Measurements from ENCODE around the gene MMRN2. TPM values are rescaled to one million over a fixed set of nuclear protein-coding genes. Genes with fewer than 3 reads are reported as not detected.
"Not testable (repeated sequence)": the region's sequence is repeated elsewhere in the genome, so short reads cannot be mapped to it uniquely, and the experiment has no call there.

Gene MMRN2
- total RNA-seq, 3 donors from 2014 or later: 23.0 to 60.3 (median 32.6) TPM

DNA sequence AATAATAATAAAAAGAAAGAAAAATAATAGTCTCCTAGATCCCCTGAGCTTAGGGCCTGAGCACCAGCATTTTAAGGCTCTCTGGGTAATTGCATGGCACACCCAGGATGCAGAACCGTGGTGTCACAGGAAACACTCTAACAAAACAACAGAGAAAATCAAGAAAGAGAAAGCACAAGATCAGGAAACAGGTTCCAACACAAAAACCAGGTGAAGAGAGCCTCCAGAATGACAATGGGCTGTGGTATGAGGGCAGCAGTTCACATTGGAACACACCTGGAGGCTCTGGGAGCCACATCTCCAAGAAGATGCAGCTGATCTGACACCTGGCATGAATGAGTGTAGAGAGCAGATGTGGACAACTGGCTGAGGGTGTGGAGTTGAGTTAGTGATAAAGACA lies 7.1 kb downstream of the MMRN2 start:
- Histone ChIP-seq H3K4me3 (no peak overlapping the region), H3K27ac (no peak overlapping the region), H3K27me3 (no peaks in the 10 kb centered on the region), H3K9me3 (peaks cover 0 to 4% of the 10 kb centered on the region in 2 donors), H3K4me1 (peaks cover 0 to 13% of the 10 kb centered on the region in 2 donors), H3K36me3 (no peaks in the 10 kb centered on the region)
- no peak for TF ChIP-seq POLR2A (IDR thresholded peaks at IDR 0.05)
- no peak for TF ChIP-seq POLR2AphosphoS5 (IDR thresholded peaks at IDR 0.05)
- TF ChIP-seq, protein P1, sequence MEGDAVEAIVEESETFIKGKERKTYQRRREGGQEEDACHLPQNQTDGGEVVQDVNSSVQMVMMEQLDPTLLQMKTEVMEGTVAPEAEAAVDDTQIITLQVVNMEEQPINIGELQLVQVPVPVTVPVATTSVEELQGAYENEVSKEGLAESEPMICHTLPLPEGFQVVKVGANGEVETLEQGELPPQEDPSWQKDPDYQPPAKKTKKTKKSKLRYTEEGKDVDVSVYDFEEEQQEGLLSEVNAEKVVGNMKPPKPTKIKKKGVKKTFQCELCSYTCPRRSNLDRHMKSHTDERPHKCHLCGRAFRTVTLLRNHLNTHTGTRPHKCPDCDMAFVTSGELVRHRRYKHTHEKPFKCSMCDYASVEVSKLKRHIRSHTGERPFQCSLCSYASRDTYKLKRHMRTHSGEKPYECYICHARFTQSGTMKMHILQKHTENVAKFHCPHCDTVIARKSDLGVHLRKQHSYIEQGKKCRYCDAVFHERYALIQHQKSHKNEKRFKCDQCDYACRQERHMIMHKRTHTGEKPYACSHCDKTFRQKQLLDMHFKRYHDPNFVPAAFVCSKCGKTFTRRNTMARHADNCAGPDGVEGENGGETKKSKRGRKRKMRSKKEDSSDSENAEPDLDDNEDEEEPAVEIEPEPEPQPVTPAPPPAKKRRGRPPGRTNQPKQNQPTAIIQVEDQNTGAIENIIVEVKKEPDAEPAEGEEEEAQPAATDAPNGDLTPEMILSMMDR (IDR thresholded peaks at IDR 0.05): no peak
- DNase-seq (ENCODE audit: low spot score in 2 of 2): no peak
- intact Hi-C loops (cut with DNase I; ENCODE audit: low total_unique reads): no loop called here

DNA sequence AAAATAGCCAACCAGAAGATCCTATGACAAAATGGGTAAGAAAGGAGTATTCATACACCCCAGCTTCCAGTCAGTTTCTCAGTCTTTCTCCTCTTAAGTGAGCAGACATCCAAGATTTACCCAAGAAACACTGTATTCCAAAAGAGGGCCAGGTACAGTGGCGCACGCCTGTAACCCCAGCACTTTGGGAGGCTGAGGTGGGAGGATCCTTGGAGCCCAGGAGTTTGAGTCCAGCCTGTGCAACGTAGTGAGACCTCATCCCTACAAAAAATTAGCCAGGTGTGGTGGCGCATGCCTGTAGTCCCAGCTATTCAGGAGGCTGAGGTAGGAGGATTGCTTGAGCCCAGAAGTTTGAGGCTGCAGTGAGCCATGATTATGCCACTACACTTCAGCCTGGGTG lies 9.6 kb downstream of the MMRN2 start:
- H3K4me1 ChIP-seq; H3K4me3 ChIP-seq; DNase-seq (ENCODE audit: low spot score in 2 of 2); H3K27me3 ChIP-seq; H3K27ac ChIP-seq; intact Hi-C loops (cut with DNase I; ENCODE audit: low total_unique reads); H3K9me3 ChIP-seq; H3K36me3 ChIP-seq: not testable (repeated sequence)

DNA sequence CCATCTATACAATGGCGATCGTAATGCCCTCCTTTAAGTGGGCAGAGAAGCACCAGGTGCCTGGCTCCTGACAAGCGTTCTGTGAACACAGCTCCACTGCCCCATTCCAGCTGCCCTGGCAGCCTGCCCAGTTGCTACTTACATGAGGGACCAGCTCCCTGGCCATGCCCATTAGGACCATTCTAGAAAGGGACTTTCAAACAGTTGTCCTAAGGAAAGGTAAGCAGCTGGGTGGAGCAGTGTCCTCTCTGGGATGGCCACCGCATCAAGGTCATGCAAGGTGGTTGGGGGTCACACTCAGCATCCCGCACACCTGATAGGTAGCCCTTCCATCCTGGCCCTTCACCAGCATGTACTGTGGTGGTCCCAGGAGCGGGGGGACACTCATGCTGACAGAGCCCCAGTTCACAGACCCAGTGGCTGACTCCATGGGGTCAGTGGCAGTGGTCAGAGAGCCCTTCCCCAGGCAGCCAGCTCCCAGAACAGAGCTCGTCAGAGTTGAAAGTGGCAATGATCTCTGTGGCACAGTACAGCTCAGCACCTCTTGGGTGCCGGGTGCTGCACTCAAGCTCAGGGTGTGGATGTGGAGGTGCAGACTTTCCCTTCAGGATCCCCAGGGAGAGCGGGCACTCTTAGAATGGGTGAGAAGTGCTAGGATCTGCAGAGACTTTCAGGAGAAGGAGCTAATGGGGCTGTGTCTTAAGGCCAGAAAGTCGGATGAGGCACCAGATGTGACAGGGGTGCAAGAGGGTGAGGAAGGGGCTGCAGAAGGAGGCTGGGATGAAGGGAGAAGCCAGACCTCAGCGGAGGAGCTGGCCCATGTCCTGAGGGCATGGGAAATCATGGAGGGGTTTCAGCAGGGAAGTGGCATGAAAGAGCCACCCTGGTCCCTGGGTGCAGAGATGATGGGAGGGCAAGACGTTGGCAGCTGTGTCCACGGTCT lies 10.9 kb downstream of the MMRN2 start:
- Histone ChIP-seq H3K4me3 (no peak overlapping the region), H3K36me3 (no peaks in the 10 kb centered on the region), H3K27me3 (no peaks in the 10 kb centered on the region), H3K4me1 (peaks cover 0 to 6% of the 10 kb centered on the region in 2 donors), H3K9me3 (no peaks in the 10 kb centered on the region), H3K27ac (no peak overlapping the region)
- intact Hi-C loops (cut with DNase I; ENCODE audit: low total_unique reads): no loop called here
- DNase-seq (ENCODE audit: low spot score in 2 of 2): peak; percentile 14 to 17
- no peak for TF ChIP-seq POLR2A (IDR thresholded peaks at IDR 0.05)
- TF ChIP-seq, protein P1 (IDR thresholded peaks at IDR 0.05): no peak

DNA sequence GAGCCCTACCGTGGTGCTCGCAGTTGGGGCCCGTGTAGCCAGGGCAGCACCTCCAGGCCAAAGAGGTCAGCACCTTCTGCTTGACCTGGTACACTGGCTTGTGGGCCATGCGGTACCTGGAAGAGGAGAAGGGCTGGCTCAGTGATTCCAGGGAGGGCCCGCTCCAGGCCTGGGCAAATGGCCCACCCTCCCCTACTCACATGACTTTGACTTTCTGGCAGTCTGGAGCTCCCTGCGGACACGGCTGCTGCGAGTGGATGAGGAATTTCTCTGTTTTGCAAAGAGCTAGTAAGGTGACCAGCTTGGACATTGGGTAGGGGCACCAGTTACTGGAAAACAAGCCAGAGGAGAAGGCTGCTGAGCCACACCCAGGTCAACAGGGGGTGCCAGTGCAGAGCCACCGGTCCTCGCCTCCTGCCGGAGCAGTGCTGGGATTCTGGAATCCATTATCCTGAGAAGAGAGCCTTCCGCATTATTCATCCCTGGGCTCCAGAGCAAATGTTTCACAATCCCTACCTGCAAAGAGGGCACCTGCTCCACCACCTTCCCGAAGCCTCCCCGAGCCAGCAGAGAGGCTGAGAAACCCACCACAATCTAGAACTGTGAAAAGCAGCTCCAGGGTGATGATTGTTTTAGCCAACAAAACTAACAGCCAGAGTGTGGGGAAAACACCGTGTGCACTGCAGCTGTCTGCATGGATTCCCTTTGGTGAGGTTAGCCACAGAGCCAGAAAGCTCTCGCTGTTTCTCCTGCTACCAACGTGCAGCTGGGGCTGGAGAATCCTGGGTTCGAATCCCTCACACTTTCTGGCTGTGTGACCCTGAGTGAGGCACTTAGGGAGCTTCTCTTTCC lies 11.8 kb downstream of the MMRN2 start:
- peak in 1 of 2 donors; percentile 16 for DNase-seq (ENCODE audit: low spot score in 2 of 2)
- Histone ChIP-seq H3K27ac (peak overlapping the region in 1 of 2 donors; percentile 28), H3K36me3 (no peaks in the 10 kb centered on the region), H3K9me3 (no peaks in the 10 kb centered on the region), H3K27me3 (no peaks in the 10 kb centered on the region), H3K4me1 (peaks cover 0 to 6% of the 10 kb centered on the region in 2 donors), H3K4me3 (no peak overlapping the region)
- TF ChIP-seq POLR2AphosphoS5 (IDR thresholded peaks at IDR 0.05) (no peak), POLR2A (IDR thresholded peaks at IDR 0.05) (no peak)
- TF ChIP-seq, protein P1 (IDR thresholded peaks at IDR 0.05): peak in 1 of 3 donors; percentile 16
- intact Hi-C loops (cut with DNase I; ENCODE audit: low total_unique reads): no loop called here

DNA sequence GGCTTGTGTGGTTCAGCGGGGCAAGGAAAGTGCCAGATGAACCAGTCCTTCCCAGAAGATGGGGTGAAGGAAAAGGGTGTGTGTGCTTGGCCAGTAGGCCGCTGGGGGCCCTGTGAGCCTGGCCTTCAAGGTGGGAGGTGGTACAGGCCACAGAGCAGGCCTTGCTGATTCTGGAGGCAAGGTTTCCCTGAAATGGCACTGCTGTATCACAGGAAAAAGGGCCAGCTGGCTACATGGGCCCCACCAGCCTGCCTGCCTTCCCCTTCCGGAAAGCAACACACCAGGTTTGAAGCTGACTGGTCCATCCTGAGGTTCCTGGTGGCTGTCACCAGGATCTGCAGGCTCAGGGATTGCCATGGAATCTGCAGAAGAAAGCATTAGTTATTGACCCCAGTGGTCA lies 12.5 kb downstream of the MMRN2 start:
- intact Hi-C loops (cut with DNase I; ENCODE audit: low total_unique reads): no loop called here

More for the DNA sequence above, 12.5 kb downstream of the MMRN2 start:
- Histone ChIP-seq H3K4me1 (peaks cover 0 to 6% of the 10 kb centered on the region in 2 donors), H3K27ac (peak overlapping the region; percentile 4 to 28), H3K27me3 (no peaks in the 10 kb centered on the region), H3K4me3 (no peak overlapping the region), H3K36me3 (no peaks in the 10 kb centered on the region), H3K9me3 (no peaks in the 10 kb centered on the region)
- DNase-seq (ENCODE audit: low spot score in 2 of 2): no peak
- no peak for TF ChIP-seq POLR2A (IDR thresholded peaks at IDR 0.05)
- TF ChIP-seq, protein P1 (IDR thresholded peaks at IDR 0.05): no peak
- no peak for TF ChIP-seq POLR2AphosphoS5 (IDR thresholded peaks at IDR 0.05)

All from breast epithelium (tissue), 4 donors.